ENCODE measurements around the gene TRIM67.

TRIM67 gene

GRCh38 chr1:231235526-231236207, 73.8 kb downstream of the TRIM67 start (continued):
- TF ChIP-seq TSHZ2 (CRISPR knock-in tag; IDR thresholded peaks at IDR 0.05): no peak
- no peak for TF ChIP-seq CSDC2 (CRISPR knock-in tag; IDR thresholded peaks at IDR 0.05)
- TF ChIP-seq TOX (CRISPR knock-in tag; IDR thresholded peaks at IDR 0.05; ENCODE audit: borderline replicate concordance): no peak
- no peak for TF ChIP-seq ESRRG (CRISPR knock-in tag; IDR thresholded peaks at IDR 0.05)

GRCh38 chr1:231236208-231236591, 74.3 kb downstream of the TRIM67 start:
- ATAC-seq: no peak
- TF ChIP-seq BACH2 (CRISPR knock-in tag; IDR thresholded peaks at IDR 0.05; ENCODE audit: borderline replicate concordance) (no peak), POU6F1 (CRISPR knock-in tag; IDR thresholded peaks at IDR 0.05; ENCODE audit: borderline replicate concordance, low read depth) (no peak), CREB5 (CRISPR knock-in tag; IDR thresholded peaks at IDR 0.05; ENCODE audit: low read depth) (no peak), PATZ1 (CRISPR knock-in tag; IDR thresholded peaks at IDR 0.05; ENCODE audit: borderline replicate concordance) (no peak), PPARA (CRISPR knock-in tag; IDR thresholded peaks at IDR 0.05; ENCODE audit: borderline replicate concordance) (no peak), ESRRG (CRISPR knock-in tag; IDR thresholded peaks at IDR 0.05) (no peak), TCF4 (CRISPR knock-in tag; IDR thresholded peaks at IDR 0.05; ENCODE audit: borderline replicate concordance) (no peak), TOX (CRISPR knock-in tag; IDR thresholded peaks at IDR 0.05; ENCODE audit: borderline replicate concordance) (no peak), ISL1 (CRISPR knock-in tag; IDR thresholded peaks at IDR 0.05) (no peak), ARNTL (CRISPR knock-in tag; IDR thresholded peaks at IDR 0.05; ENCODE audit: borderline replicate concordance, low read depth) (no peak), ZFP30 (CRISPR knock-in tag; IDR thresholded peaks at IDR 0.05) (no peak), ZFP3 (CRISPR knock-in tag; IDR thresholded peaks at IDR 0.05) (no peak), ZNF8 (CRISPR knock-in tag; IDR thresholded peaks at IDR 0.05) (no peak), RARB (CRISPR knock-in tag; IDR thresholded peaks at IDR 0.05) (no peak), SNAI2 (CRISPR knock-in tag; IDR thresholded peaks at IDR 0.05) (no peak), CSRNP3 (CRISPR knock-in tag; IDR thresholded peaks at IDR 0.05) (no peak), ZNF565 (CRISPR knock-in tag; conservative IDR thresholded peaks at IDR 0.05; ENCODE audit: low read depth) (no peak)

- no peak for ATAC-seq
- TF ChIP-seq BACH2 (CRISPR knock-in tag; IDR thresholded peaks at IDR 0.05; ENCODE audit: borderline replicate concordance) (no peak), POU6F1 (CRISPR knock-in tag; IDR thresholded peaks at IDR 0.05; ENCODE audit: borderline replicate concordance, low read depth) (no peak), CREB5 (CRISPR knock-in tag; IDR thresholded peaks at IDR 0.05; ENCODE audit: low read depth) (no peak), TCF4 (CRISPR knock-in tag; IDR thresholded peaks at IDR 0.05; ENCODE audit: borderline replicate concordance) (no peak), ESRRG (CRISPR knock-in tag; IDR thresholded peaks at IDR 0.05) (no peak), CSDC2 (CRISPR knock-in tag; IDR thresholded peaks at IDR 0.05) (no peak), GLIS3 (CRISPR knock-in tag; IDR thresholded peaks at IDR 0.05) (no peak), ZNF70 (CRISPR knock-in tag; IDR thresholded peaks at IDR 0.05) (no peak), PPARA (CRISPR knock-in tag; IDR thresholded peaks at IDR 0.05; ENCODE audit: borderline replicate concordance) (no peak), CSRNP3 (CRISPR knock-in tag; IDR thresholded peaks at IDR 0.05) (no peak), SNAI2 (CRISPR knock-in tag; IDR thresholded peaks at IDR 0.05) (no peak), ZNF8 (CRISPR knock-in tag; IDR thresholded peaks at IDR 0.05) (no peak), ZC3H10 (CRISPR knock-in tag; IDR thresholded peaks at IDR 0.05) (no peak)
These were observed 75.1 kb downstream of the TRIM67 start for GRCh38 chr1:231236938-231237337.

Measured in SK-N-SH treated with all-trans-retinoic acid at 6 μM for 48 hours (cell line).